Measurements from ENCODE around the gene MEA1.

The MEA1 gene

DNA sequence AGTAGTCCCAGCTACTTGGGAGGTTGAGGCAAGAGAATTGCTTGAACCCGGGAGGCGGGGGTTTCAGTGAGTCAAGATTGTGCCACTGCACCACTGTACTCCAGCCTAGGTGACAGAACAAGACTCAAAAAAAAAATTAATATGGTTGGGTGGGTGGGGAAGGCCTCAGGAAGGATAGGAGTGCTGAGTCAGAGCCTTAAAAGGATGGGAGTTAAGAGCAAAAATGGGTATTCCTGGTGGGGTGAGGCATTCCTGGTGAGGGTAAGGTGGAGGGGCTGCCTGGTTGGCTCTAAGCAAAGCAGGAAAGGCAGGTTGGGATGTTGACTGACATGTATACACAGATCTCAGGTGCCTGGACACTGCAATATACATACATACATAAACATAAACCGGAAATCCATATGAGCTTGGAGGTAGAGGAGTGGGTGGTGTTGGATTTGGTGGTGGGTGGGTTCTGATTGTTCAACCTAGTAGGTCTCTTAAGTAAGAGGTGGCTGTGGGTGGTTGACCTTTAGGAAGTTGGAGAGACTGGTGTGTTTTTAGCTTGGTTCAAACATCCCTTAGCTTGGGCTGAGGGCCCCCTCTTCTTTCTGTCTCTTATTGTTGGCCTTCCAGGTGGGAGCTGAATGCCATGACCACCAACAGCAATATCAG lies 6.4 kb upstream of the MEA1 start:
- Histone ChIP-seq H3K36me3 (ENCODE audit: insufficient read depth, low read length) (peaks cover 14% of the 10 kb centered on the region; the same call in 1 of the 2 replicates), H3K4me3 (ENCODE audit: low read length, poor library complexity, severe bottlenecking) (peak overlapping the region; percentile 90), H3K4me1 (ENCODE audit: insufficient read depth, low read length, poor library complexity, severe bottlenecking) (peaks cover 39% of the 10 kb centered on the region), H3K79me2 (ENCODE audit: insufficient read depth, low read length) (peaks cover 71% of the 10 kb centered on the region), H3K9me3 (ENCODE audit: insufficient read depth, low read depth, low read length) (no peaks in the 10 kb centered on the region), H3K9me2 (replicated peaks; ENCODE audit: low read depth, low read length) (no peaks in the 10 kb centered on the region), H4K20me1 (ENCODE audit: insufficient read depth, low read length, poor library complexity, severe bottlenecking) (peaks cover 23% of the 10 kb centered on the region), H3K4me2 (ENCODE audit: low read depth, low read length, poor library complexity, severe bottlenecking) (peak overlapping the region; percentile 94), H3K27me3 (ENCODE audit: insufficient read depth, low read length, poor library complexity, severe bottlenecking) (no peaks in the 10 kb centered on the region), H3F3A (ENCODE audit: low read depth) (no peaks in the 10 kb centered on the region), H3K9ac (ENCODE audit: low read depth, low read length, poor library complexity, severe bottlenecking) (peak overlapping the region; percentile 80), H2AFZ (ENCODE audit: low read length) (no peak overlapping the region)
- TF ChIP-seq, protein P1, sequence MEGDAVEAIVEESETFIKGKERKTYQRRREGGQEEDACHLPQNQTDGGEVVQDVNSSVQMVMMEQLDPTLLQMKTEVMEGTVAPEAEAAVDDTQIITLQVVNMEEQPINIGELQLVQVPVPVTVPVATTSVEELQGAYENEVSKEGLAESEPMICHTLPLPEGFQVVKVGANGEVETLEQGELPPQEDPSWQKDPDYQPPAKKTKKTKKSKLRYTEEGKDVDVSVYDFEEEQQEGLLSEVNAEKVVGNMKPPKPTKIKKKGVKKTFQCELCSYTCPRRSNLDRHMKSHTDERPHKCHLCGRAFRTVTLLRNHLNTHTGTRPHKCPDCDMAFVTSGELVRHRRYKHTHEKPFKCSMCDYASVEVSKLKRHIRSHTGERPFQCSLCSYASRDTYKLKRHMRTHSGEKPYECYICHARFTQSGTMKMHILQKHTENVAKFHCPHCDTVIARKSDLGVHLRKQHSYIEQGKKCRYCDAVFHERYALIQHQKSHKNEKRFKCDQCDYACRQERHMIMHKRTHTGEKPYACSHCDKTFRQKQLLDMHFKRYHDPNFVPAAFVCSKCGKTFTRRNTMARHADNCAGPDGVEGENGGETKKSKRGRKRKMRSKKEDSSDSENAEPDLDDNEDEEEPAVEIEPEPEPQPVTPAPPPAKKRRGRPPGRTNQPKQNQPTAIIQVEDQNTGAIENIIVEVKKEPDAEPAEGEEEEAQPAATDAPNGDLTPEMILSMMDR (conservative IDR thresholded peaks at IDR 0.05; ENCODE audit: low read length) = no peak

DNA sequence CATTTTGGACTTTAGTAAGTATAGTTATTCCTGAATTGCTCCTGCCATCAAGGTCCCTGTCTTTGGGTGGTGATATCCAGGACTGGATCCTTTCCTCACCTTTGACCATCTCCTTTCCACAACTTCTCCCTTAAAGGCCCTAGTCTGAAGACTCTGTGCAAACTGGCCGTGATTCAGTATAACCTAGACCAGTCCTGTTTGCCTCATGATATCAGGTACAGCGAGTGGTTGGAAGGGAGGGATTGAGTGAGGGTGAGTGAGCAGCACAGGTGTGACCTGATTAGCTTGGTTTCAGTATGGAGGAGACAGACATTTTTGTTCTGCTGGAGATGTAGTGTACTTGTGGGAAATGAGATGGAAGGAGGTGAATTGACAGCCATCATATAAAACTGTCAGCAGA lies 5.4 kb upstream of the MEA1 start:
- H4K20me1 ChIP-seq (ENCODE audit: insufficient read depth, low read length, poor library complexity, severe bottlenecking) = peaks cover 18% of the 10 kb centered on the region
- no peaks in the 10 kb centered on the region for H3K9me3 ChIP-seq (ENCODE audit: insufficient read depth, low read depth, low read length)
- no peaks in the 10 kb centered on the region for H3K9me2 ChIP-seq (replicated peaks; ENCODE audit: low read depth, low read length)
- no peak for TF ChIP-seq EZH2phosphoT487 (IDR thresholded peaks at IDR 0.05; ENCODE audit: borderline replicate concordance)
- TF ChIP-seq, protein P1 (conservative IDR thresholded peaks at IDR 0.05; ENCODE audit: low read length) = no peak
- H3K4me1 ChIP-seq (ENCODE audit: insufficient read depth, low read length, poor library complexity, severe bottlenecking) = peaks cover 42% of the 10 kb centered on the region
- no peak overlapping the region for H2AFZ ChIP-seq (ENCODE audit: low read length)
- H3K79me2 ChIP-seq (ENCODE audit: insufficient read depth, low read length) = peaks cover 71% of the 10 kb centered on the region
- H3F3A ChIP-seq (ENCODE audit: low read depth) = no peaks in the 10 kb centered on the region
- H3K4me3 ChIP-seq (ENCODE audit: low read length, poor library complexity, severe bottlenecking) = no peak overlapping the region
- H3K36me3 ChIP-seq (ENCODE audit: insufficient read depth, low read length) = peaks cover 9% of the 10 kb centered on the region; the same call in 1 of the 2 replicates
- no peaks in the 10 kb centered on the region for H3K27me3 ChIP-seq (ENCODE audit: insufficient read depth, low read length, poor library complexity, severe bottlenecking)
- H3K4me2 ChIP-seq (ENCODE audit: low read depth, low read length, poor library complexity, severe bottlenecking) = no peak overlapping the region
- H3K9ac ChIP-seq (ENCODE audit: low read depth, low read length, poor library complexity, severe bottlenecking) = no peak overlapping the region

DNA sequence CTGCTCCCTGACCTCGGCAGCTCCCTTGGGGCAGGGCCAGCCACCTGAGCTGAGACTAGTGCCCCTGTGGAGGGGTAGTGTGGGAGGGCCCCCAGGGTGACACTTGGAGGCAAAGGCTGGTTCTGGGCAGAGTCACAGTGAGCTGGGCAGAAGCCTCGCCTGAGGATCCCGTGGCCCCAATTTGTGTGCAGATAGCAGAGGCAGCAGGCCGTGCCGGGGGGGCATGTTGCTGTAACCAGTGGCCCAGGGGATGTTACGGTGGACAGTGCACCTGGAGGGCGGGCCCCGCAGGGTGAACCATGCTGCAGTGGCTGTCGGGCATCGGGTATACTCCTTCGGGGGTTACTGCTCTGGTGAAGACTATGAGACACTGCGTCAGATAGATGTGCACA lies 3.2 kb upstream of the MEA1 start:
- Histone ChIP-seq H3K9me2 (replicated peaks; ENCODE audit: low read depth, low read length) (no peaks in the 10 kb centered on the region), H3K9me3 (ENCODE audit: insufficient read depth, low read depth, low read length) (no peaks in the 10 kb centered on the region), H2AFZ (ENCODE audit: low read length) (no peak overlapping the region), H3K79me2 (ENCODE audit: insufficient read depth, low read length) (peaks cover 64% of the 10 kb centered on the region), H3K36me3 (ENCODE audit: insufficient read depth, low read length) (peaks cover 13% of the 10 kb centered on the region; the same call in 1 of the 2 replicates), H3K9ac (ENCODE audit: low read depth, low read length, poor library complexity, severe bottlenecking) (peak overlapping the region; percentile 32), H3K4me2 (ENCODE audit: low read depth, low read length, poor library complexity, severe bottlenecking) (peak overlapping the region; percentile 56), H3K27me3 (ENCODE audit: insufficient read depth, low read length, poor library complexity, severe bottlenecking) (no peaks in the 10 kb centered on the region), H3K4me1 (ENCODE audit: insufficient read depth, low read length, poor library complexity, severe bottlenecking) (peaks cover 42% of the 10 kb centered on the region), H3F3A (ENCODE audit: low read depth) (no peaks in the 10 kb centered on the region), H4K20me1 (ENCODE audit: insufficient read depth, low read length, poor library complexity, severe bottlenecking) (no peaks in the 10 kb centered on the region), H3K4me3 (ENCODE audit: low read length, poor library complexity, severe bottlenecking) (peak overlapping the region; percentile 35)
- TF ChIP-seq, protein P1 (conservative IDR thresholded peaks at IDR 0.05; ENCODE audit: low read length) = no peak
- no peak for TF ChIP-seq EZH2phosphoT487 (IDR thresholded peaks at IDR 0.05; ENCODE audit: borderline replicate concordance)
